Kidney (tissue), 14 donors: ENCODE measurements around the gene INKA1. TPM values are rescaled to one million over a fixed set of nuclear protein-coding genes. Genes with fewer than 3 reads are reported as not detected.
"Not testable (repeated sequence)": the region's sequence is repeated elsewhere in the genome, so short reads cannot be mapped to it uniquely, and the experiment has no call there.

Experiments
- DNase-seq, 5 donors: peaks; one replicate each; pipeline ENCODE4 v3.0.0-alpha.2; 2013 to 2020
- FAIRE-seq: peaks from 2 replicates; lab custom pipeline; 2012; peaks lifted over from hg19 to GRCh38; lab: Jason Lieb, UNC
- H3K27ac ChIP-seq, 2 donors: one replicate each; pipeline ENCODE4 v1.7.0; 2013; ENCODE audit warnings: low read depth in 2 of 2, low read length in 2 of 2, inconsistent platforms in 1 of 2
- H3K27me3 ChIP-seq: one replicate; pipeline ENCODE4 v1.7.1; 2013; ENCODE audit warnings: low read length, inconsistent platforms; ENCODE audit not compliant: control insufficient read depth, insufficient read depth
- H3K36me3 ChIP-seq, 3 donors: one replicate each; pipeline versions ENCODE4 v1.7.0 to v1.7.1; 2013; ENCODE audit warnings: low read length in 3 of 3, control low read depth in 1 of 3, inconsistent platforms in 1 of 3; ENCODE audit not compliant: insufficient read depth in 3 of 3, control insufficient read depth in 2 of 3
- H3K4me1 ChIP-seq, 3 donors: one replicate each; pipeline versions ENCODE4 v1.7.0 to v1.7.1; 2013; ENCODE audit warnings: low read length in 3 of 3, inconsistent platforms in 1 of 3, low read depth in 1 of 3; ENCODE audit not compliant: control insufficient read depth in 2 of 3, insufficient read depth in 2 of 3
- H3K4me3 ChIP-seq, 3 donors: one replicate each; pipeline versions ENCODE4 v1.7.0 to v1.8.1; 2013; ENCODE audit warnings: low read length in 3 of 3, control low read depth in 1 of 3, inconsistent platforms in 1 of 3
- H3K9ac ChIP-seq, 3 donors: one replicate each; pipeline versions ENCODE4 v1.7.0 to v1.7.1; 2013; ENCODE audit warnings: low read length in 3 of 3, control low read depth in 1 of 3, inconsistent platforms in 1 of 3
- H3K9me3 ChIP-seq, 3 donors: one replicate each; pipeline versions ENCODE4 v1.7.0 to v1.7.1; 2013; ENCODE audit warnings: low read length in 3 of 3, control low read depth in 1 of 3, inconsistent platforms in 1 of 3; ENCODE audit not compliant: control insufficient read depth in 2 of 3, insufficient read depth in 1 of 3
- CTCF ChIP-seq: IDR thresholded peaks from 3 replicates; pipeline ENCODE4 v1.5.1; 2012; ENCODE audit warnings: mild to moderate bottlenecking, moderate library complexity, borderline replicate concordance; ENCODE audit not compliant: insufficient read depth; ENCODE audit errors: extremely low read depth
- intact Hi-C: fragments of 100-400 bp; cut with DNase I; formaldehyde crosslinking; loops from one replicate; pipeline ENCODE4 v1.11.1; 2022
- polyA plus RNA-seq: library from polyadenylated mRNA; stranded (reverse); fragments of 350-450 nt; fragmentation: Illumina TruSeq; extraction: RNeasy Lipid Tissue Mini Kit (QIAGEN cat#74804); gene quantifications from one replicate; pipeline ENCODE4 v1.2.3, GENCODE V29; 2014; ENCODE audit warnings: low read depth, low replicate concordance; ENCODE audit not compliant: insufficient read depth
- total RNA-seq: library from RNA; stranded (reverse); fragmentation: NEBNext Ultra II Directional; extraction: Animal tissue kit (Norgen Biotek cat#: 25700); gene quantifications from one replicate; pipeline ENCODE4 v1.2.1, GENCODE V29; 2021
- donor health status: control.
- donor health status: control.
- donor health status: control.
- donor health status: control.
- donor health status: control.
- donor health status: DM: yes; HTN: yes; CAD: no.
- donor health status: Normal renal cell carcinoma (clear cell type).

Gene INKA1
- total and polyA plus RNA-seq, 2 donors from 2014 or later, result 6.3 to 9.1 TPM

GRCh38 chr3:49813497-49814174 lies 10.6 kb downstream of the INKA1 start, which contains the start of gene UBA7:
Gene UBA7 (minus strand): TSS chr3:49813953. CDS start chr3:49813787, 166 bp downstream.
- peak in 4 of 5 donors; percentile 31 to 86 (median 60) for DNase-seq
- intact Hi-C loops, result no loop called here
- no peak for TF ChIP-seq CTCF
- Histone ChIP-seq H3K9me3 (no peaks in the 10 kb centered on the region), H3K27ac (peak within 1 kb of the TSS; percentile 63 to 85), H3K36me3 (peaks cover 0 to 13% (median 6%) of the 10 kb centered on the region in 3 donors), H3K27me3 (no peaks in the 10 kb centered on the region), H3K9ac (peak within 1 kb of the TSS; percentile 32 to 91 (median 83)), H3K4me1 (peaks cover 0 to 29% (median 5%) of the 10 kb centered on the region in 3 donors), H3K4me3 (peak within 1 kb of the TSS; percentile 49 to 79 (median 66))
- no peak for FAIRE-seq

GRCh38 chr3:49823131-49823530 lies 20.1 kb downstream of the INKA1 start:
- H3K27me3 ChIP-seq, FAIRE-seq, H3K9me3 ChIP-seq, DNase-seq, H3K4me3 ChIP-seq, H3K9ac ChIP-seq, intact Hi-C loops, H3K4me1 ChIP-seq, H3K27ac ChIP-seq, H3K36me3 ChIP-seq: not testable (repeated sequence)

DNA sequence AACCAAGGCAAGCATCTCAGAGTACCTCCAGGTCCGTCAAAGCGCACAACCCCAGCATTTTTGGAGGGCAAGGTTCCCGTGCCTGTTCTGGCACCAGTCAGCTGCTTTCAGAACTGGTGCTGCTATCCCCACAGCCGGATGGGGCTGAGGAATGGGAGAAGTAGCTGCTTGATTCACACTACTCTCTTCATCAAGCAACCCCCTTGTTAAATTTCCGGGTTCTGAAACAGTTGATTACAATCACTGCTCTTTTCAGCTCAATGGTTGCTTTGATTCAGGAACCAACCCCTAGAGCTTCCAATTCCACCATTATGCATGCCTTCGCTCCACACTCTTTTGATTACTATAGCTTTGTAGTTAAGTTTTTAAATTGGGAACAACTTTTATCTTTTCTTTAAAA lies 23.0 kb downstream of the INKA1 start:
- no peak overlapping the region for H3K4me3 ChIP-seq
- H3K4me1 ChIP-seq, result no peaks in the 10 kb centered on the region
- intact Hi-C loops, result no loop called here
- no peak for TF ChIP-seq CTCF
- H3K27me3 ChIP-seq, result no peaks in the 10 kb centered on the region
- no peaks in the 10 kb centered on the region for H3K36me3 ChIP-seq
- DNase-seq (no peak), FAIRE-seq (no peak)
- no peak overlapping the region for H3K9ac ChIP-seq
- H3K9me3 ChIP-seq, result no peaks in the 10 kb centered on the region
- H3K27ac ChIP-seq, result no peak overlapping the region

- no peak for DNase-seq
- Histone ChIP-seq H3K27me3 (no peaks in the 10 kb centered on the region), H3K4me3 (no peak overlapping the region), H3K4me1 (no peaks in the 10 kb centered on the region), H3K36me3 (no peaks in the 10 kb centered on the region), H3K9me3 (no peaks in the 10 kb centered on the region), H3K27ac (no peak overlapping the region), H3K9ac (no peak overlapping the region)
- FAIRE-seq, result no peak
- TF ChIP-seq CTCF, result no peak
- intact Hi-C loops, result no loop called here
Observed at GRCh38 chr3:49831341-49831740, 28.3 kb downstream of the INKA1 start.
